ENCODE data around the gene CHD2. TPM values are rescaled to one million over a fixed set of nuclear protein-coding genes. Genes with fewer than 3 reads are reported as not detected.

The CHD2 gene
- polyA plus RNA-seq, 2 of the 4 experiments (the other 2 are of a cell fraction), result 29.5 to 68.2 TPM

DNA sequence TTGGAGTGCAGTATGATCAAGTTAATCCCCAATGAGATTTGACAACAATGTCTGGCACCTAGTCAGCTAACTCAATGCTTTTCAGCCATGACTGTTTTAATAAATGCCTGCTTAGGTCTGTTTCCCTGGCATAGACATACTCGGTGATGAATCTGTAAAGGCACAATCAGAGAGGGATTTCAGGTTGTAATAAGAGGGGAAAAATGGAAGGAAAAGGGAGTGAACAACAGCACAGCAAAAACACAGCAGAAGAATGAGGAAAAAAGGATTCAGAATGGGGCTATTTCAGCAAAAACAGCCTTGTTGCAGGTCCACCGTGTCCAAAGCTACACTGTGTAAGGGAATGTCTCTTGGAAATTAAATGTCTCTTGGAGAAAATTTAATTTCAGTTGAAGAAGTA is 19.3 kb upstream of the CHD2 start:
- CTCF ChIA-PET, result interaction anchor here (1.0 to 17.1 kb wide), 5 partner anchors 9 to 72 kb away, joined by 3 to 168 read pairs (median 4); partner anchors contain the start of gene CHD2

GRCh38 chr15:92881211-92881754 is 18.8 kb upstream of the CHD2 start:
- ChIA-PET CTCF (interaction anchor here (0.6 to 17.1 kb wide), 6 partner anchors 8 to 88 kb away, joined by 3 to 168 read pairs (median 6); no protein-coding TSS in a partner anchor), POLR2A (interaction anchor here (1.2 to 10.4 kb wide), 14 partner anchors 12 to 79 kb away, joined by 3 to 374 read pairs (median 32); partner anchors contain the start of gene CHD2)
- Histone ChIP-seq H3K9me3 (no peaks in the 10 kb centered on the region), H3K4me3 (peak overlapping the region; percentile 34; the same call in 2 of the 3 replicates), H3K27ac (peak overlapping the region; percentile 86), H3K4me2 (peak overlapping the region; percentile 88), H3K4me1 (peaks cover 38% of the 10 kb centered on the region)
- WGBS (ENCODE audit: missing lambda C conversion rate), result 18% methylated on average over 7 of the region's 7 CpGs
- DNase-seq (ENCODE audit: low read depth in 1 of 2, low spot score in 1 of 2) (no peak), ATAC-seq (no peak; a peak in 1 of 6 replicates), FAIRE-seq (no peak)
- TF ChIP-seq BCL3 (IDR thresholded peaks at IDR 0.05), result no peak
- no peak for TF ChIP-seq NFE2L2 (conservative IDR thresholded peaks at IDR 0.05; ENCODE audit: low read length)

More for the DNA sequence above, 19.3 kb upstream of the CHD2 start:
- H3K4me1 ChIP-seq, result peaks cover 39% of the 10 kb centered on the region
- peak overlapping the region; percentile 88 for H3K4me2 ChIP-seq
- H3K4me3 ChIP-seq, result no peak overlapping the region
- DNase-seq (ENCODE audit: low read depth in 1 of 2, low spot score in 1 of 2), result no peak
- no peak for TF ChIP-seq SMC3 (IDR thresholded peaks at IDR 0.05)
- TF ChIP-seq NR3C1 (IDR thresholded peaks at IDR 0.05), result no peak
- TF ChIP-seq SREBF2 (IDR thresholded peaks at IDR 0.05), result no peak
- TF ChIP-seq EHF (CRISPR knock-in tag; IDR thresholded peaks at IDR 0.05), result no peak
- TF ChIP-seq USF2 (IDR thresholded peaks at IDR 0.05), result no peak
- no peak for TF ChIP-seq BHLHE40 (IDR thresholded peaks at IDR 0.05; ENCODE audit: low read depth, low read length)
- TF ChIP-seq POLR2A (IDR thresholded peaks at IDR 0.05; ENCODE audit: low read length), result no peak
- TF ChIP-seq TFCP2L1 (CRISPR knock-in tag; IDR thresholded peaks at IDR 0.05), result no peak
- TF ChIP-seq CHD2 (IDR thresholded peaks at IDR 0.05; ENCODE audit: low read length, partially characterized antibody), result no peak
- TF ChIP-seq HOXB5 (CRISPR knock-in tag; IDR thresholded peaks at IDR 0.05), result no peak
- FAIRE-seq, result no peak
- 48% methylated on average over 2 of the region's 2 CpGs for WGBS (ENCODE audit: missing lambda C conversion rate)
- H3K27ac ChIP-seq, result peak overlapping the region; percentile 86
- POLR2A ChIA-PET, result interaction anchor here (2.3 to 10.4 kb wide), 7 partner anchors 12 to 77 kb away, joined by 11 to 374 read pairs (median 164); partner anchors contain the start of gene CHD2
- H3K9me3 ChIP-seq, result no peaks in the 10 kb centered on the region
- ATAC-seq, result no peak

- Histone ChIP-seq H3K27ac (peak overlapping the region; percentile 86 to 99), H3K4me2 (peak overlapping the region; percentile 88), H3K4me3 (peak overlapping the region; percentile 34), H3K9me3 (no peaks in the 10 kb centered on the region), H3K4me1 (peaks cover 36% of the 10 kb centered on the region)
- ChIA-PET CTCF (interaction anchor here (0.6 to 17.1 kb wide), 16 partner anchors 14 to 88 kb away, joined by 3 to 168 read pairs (median 7); partner anchors contain the start of gene CHD2), POLR2A (interaction anchor here (0.6 to 10.4 kb wide), 30 partner anchors 8 to 785 kb away, joined by 3 to 374 read pairs (median 9); partner anchors contain the start of gene CHD2)
- peak; percentile 92 for FAIRE-seq
- 5% methylated on average over 36 of the region's 41 CpGs for WGBS (ENCODE audit: missing lambda C conversion rate)
- peak; percentile 95 for ATAC-seq
- DNase-seq (ENCODE audit: low read depth in 1 of 2, low spot score in 1 of 2), result peak; percentile 99 to 100
- TF ChIP-seq BHLHE40 (IDR thresholded peaks at IDR 0.05; ENCODE audit: low read depth, low read length) (0 out of 2 replicates have a peak, but pooled peaks have one; percentile 5), CEBPB (IDR thresholded peaks at IDR 0.05) (no peak), RFX5 (IDR thresholded peaks at IDR 0.05) (peak; percentile 85), MAFK (IDR thresholded peaks at IDR 0.05; ENCODE audit: partially characterized antibody) (peak; percentile 28), KDM5A (IDR thresholded peaks at IDR 0.05) (no peak), MYC (IDR thresholded peaks at IDR 0.05; ENCODE audit: borderline replicate concordance, low read length) (no peak; the same call in 1 of the 2 replicates), CBX2 (IDR thresholded peaks at IDR 0.05; ENCODE audit: borderline replicate concordance, low read depth) (no peak), FOSL2 (IDR thresholded peaks at IDR 0.05) (no peak), FOSL2 (CRISPR knock-in tag; IDR thresholded peaks at IDR 0.05) (0 out of 2 replicates have a peak, but pooled peaks have one; percentile 2), SMC3 (IDR thresholded peaks at IDR 0.05) (no peak; the same call in 2 of the 3 replicates), BCL3 (IDR thresholded peaks at IDR 0.05) (peak; percentile 27; the same call in 2 of the 3 replicates), CHD2 (IDR thresholded peaks at IDR 0.05; ENCODE audit: low read length, partially characterized antibody) (no peak), HOXA7 (CRISPR knock-in tag; IDR thresholded peaks at IDR 0.05) (peak; percentile 73; the same call in 1 of the 2 replicates)
- TF ChIP-seq, protein P1, sequence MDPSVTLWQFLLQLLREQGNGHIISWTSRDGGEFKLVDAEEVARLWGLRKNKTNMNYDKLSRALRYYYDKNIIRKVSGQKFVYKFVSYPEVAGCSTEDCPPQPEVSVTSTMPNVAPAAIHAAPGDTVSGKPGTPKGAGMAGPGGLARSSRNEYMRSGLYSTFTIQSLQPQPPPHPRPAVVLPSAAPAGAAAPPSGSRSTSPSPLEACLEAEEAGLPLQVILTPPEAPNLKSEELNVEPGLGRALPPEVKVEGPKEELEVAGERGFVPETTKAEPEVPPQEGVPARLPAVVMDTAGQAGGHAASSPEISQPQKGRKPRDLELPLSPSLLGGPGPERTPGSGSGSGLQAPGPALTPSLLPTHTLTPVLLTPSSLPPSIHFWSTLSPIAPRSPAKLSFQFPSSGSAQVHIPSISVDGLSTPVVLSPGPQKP (IDR thresholded peaks at IDR 0.05; ENCODE audit: low read depth, low read length), result no peak
These were observed 18.1 kb upstream of the CHD2 start for GRCh38 chr15:92881802-92882696.

Data from A549 (cell line).